ENCODE results near the gene ZSCAN23.

The ZSCAN23 gene

GRCh38 chr6:28400122-28400451 is 43.2 kb downstream of the ZSCAN23 start:
- ChIA-PET CTCF (interaction anchor here (0.7 kb wide), 1 partner anchor 539 kb away, joined by 3 read pairs; no protein-coding TSS in a partner anchor), POLR2A (ENCODE audit: low non-redundant PET) (no interaction called here)
- peak overlapping the region; percentile 80 for H3K27ac ChIP-seq
- no peak for DNase-seq (ENCODE audit: low spot score)
- TF ChIP-seq CTCF (conservative IDR thresholded peaks at IDR 0.05; ENCODE audit: low read depth): no peak

- peak within 1 kb of the TSS; percentile 80 for H3K27ac ChIP-seq
- CTCF ChIA-PET: interaction anchor here (0.7 to 1.3 kb wide), 4 partner anchors 16 to 593 kb away, joined by 3 to 6 read pairs (median 4); no protein-coding TSS in a partner anchor
- POLR2A ChIA-PET (ENCODE audit: low non-redundant PET): no interaction called here
- peak; percentile 54 for TF ChIP-seq CTCF (conservative IDR thresholded peaks at IDR 0.05; ENCODE audit: low read depth)
- DNase-seq (ENCODE audit: low spot score): peak; percentile 66
Measured at GRCh38 chr6:28399350-28400121, 43.8 kb downstream of the ZSCAN23 start, which contains the start of gene ZSCAN12. TSS of gene ZSCAN12 (minus strand) at chr6:28399747. CDS start at chr6:28398405, 1,342 bp downstream.

GRCh38 chr6:28395918-28396317 is 47.4 kb downstream of the ZSCAN23 start:
- no peak for TF ChIP-seq CTCF (conservative IDR thresholded peaks at IDR 0.05; ENCODE audit: low read depth)
- DNase-seq (ENCODE audit: low spot score): no peak
- CTCF ChIA-PET: interaction anchor here (0.9 kb wide), 1 partner anchor 12 kb away, joined by 3 read pairs; no protein-coding TSS in a partner anchor
- H3K27ac ChIP-seq: no peak overlapping the region
- POLR2A ChIA-PET (ENCODE audit: low non-redundant PET): no interaction called here

GRCh38 chr6:28393912-28394662 is 49.2 kb downstream of the ZSCAN23 start:
- POLR2A ChIA-PET (ENCODE audit: low non-redundant PET): no interaction called here
- no peak overlapping the region for H3K27ac ChIP-seq

GRCh38 chr6:28390688-28391087 is 52.6 kb downstream of the ZSCAN23 start:
- ChIA-PET POLR2A (ENCODE audit: low non-redundant PET) (no interaction called here), CTCF (no interaction called here)
- no peak for TF ChIP-seq CTCF (conservative IDR thresholded peaks at IDR 0.05; ENCODE audit: low read depth)
- no peak for DNase-seq (ENCODE audit: low spot score)
- H3K27ac ChIP-seq: no peak overlapping the region

More at GRCh38 chr6:28393912-28394662, 49.2 kb downstream of the ZSCAN23 start:
- TF ChIP-seq CTCF (conservative IDR thresholded peaks at IDR 0.05; ENCODE audit: low read depth): peak; percentile 24; the same call in 1 of the 2 replicates
- CTCF ChIA-PET: interaction anchor here (0.5 to 1.8 kb wide), 2 partner anchors 10 to 211 kb away, joined by 3 to 5 read pairs; no protein-coding TSS in a partner anchor
- no peak for DNase-seq (ENCODE audit: low spot score)

GRCh38 chr6:28384143-28384533 is 59.2 kb downstream of the ZSCAN23 start:
- ChIA-PET POLR2A (ENCODE audit: low non-redundant PET) (no interaction called here), CTCF (interaction anchor here (0.6 to 2.0 kb wide), 8 partner anchors 10 to 528 kb away, joined by 3 to 12 read pairs (median 4); partner anchors contain the start of gene ZSCAN12)
- no peak for TF ChIP-seq CTCF (conservative IDR thresholded peaks at IDR 0.05; ENCODE audit: low read depth)
- no peak for DNase-seq (ENCODE audit: low spot score)
- no peak overlapping the region for H3K27ac ChIP-seq

Data from RWPE1 (cell line).